Colon (tissue), 2 donors: Measurements from ENCODE around the gene ULBP1.
"Not testable (repeated sequence)": the region's sequence is repeated elsewhere in the genome, so short reads cannot be mapped to it uniquely, and the experiment has no call there.

Source experiments
- FAIRE-seq: peaks from 2 replicates; lab custom pipeline; 2012; peaks lifted over from hg19 to GRCh38; lab: Jason Lieb, UNC
- donor health status: control.
- donor health status: control.

Gene ULBP1

GRCh38 chr6:150004783-150005717 is 41.3 kb downstream of the ULBP1 start:
- FAIRE-seq = no peak

- no peak for FAIRE-seq
Measured at GRCh38 chr6:150005761-150006651, 42.3 kb downstream of the ULBP1 start.

GRCh38 chr6:150006961-150007464 is 43.3 kb downstream of the ULBP1 start:
- FAIRE-seq = no peak

GRCh38 chr6:150008588-150008987 is 44.8 kb downstream of the ULBP1 start:
- no peak for FAIRE-seq

- FAIRE-seq = not testable (repeated sequence)
Measured at GRCh38 chr6:150012846-150013784, 49.4 kb downstream of the ULBP1 start.

- not testable (repeated sequence) for FAIRE-seq
Measured at GRCh38 chr6:150013785-150014622, 50.3 kb downstream of the ULBP1 start.

GRCh38 chr6:150014623-150015280 is 51.0 kb downstream of the ULBP1 start:
- not testable (repeated sequence) for FAIRE-seq

- not testable (repeated sequence) for FAIRE-seq
Measured at GRCh38 chr6:150015281-150016001, 51.7 kb downstream of the ULBP1 start.

- no peak for FAIRE-seq
Measured at GRCh38 chr6:150016324-150017185, 52.8 kb downstream of the ULBP1 start.

GRCh38 chr6:150017186-150017521 is 53.4 kb downstream of the ULBP1 start:
- FAIRE-seq = not testable (repeated sequence)

GRCh38 chr6:150018846-150019580 is 55.3 kb downstream of the ULBP1 start:
- no peak for FAIRE-seq

GRCh38 chr6:150021870-150022269 is 58.1 kb downstream of the ULBP1 start:
- FAIRE-seq = not testable (repeated sequence)
